ENCODE results near the gene OTOP2. TPM values are rescaled to one million over a fixed set of nuclear protein-coding genes. Genes with fewer than 3 reads are reported as not detected.

OTOP2 gene
- total and polyA plus RNA-seq, 2 of the 4 experiments (the other 2 are of a cell fraction): not detected

- intact Hi-C loops (cut with micrococcal nuclease): no loop called here
- Histone ChIP-seq H2AK5ac (ENCODE audit: low read depth, low read length) (no peak within 1 kb of the TSS), H3K56ac (ENCODE audit: extremely low read depth, insufficient read depth, low read length) (no peak within 1 kb of the TSS), H2BK120ac (ENCODE audit: low read depth, low read length) (no peak within 1 kb of the TSS), H3K27me3 (ENCODE audit: control insufficient read depth, insufficient read depth, low read length) (peaks cover 74% of the 10 kb centered on the region), H3K36me3 (ENCODE audit: control insufficient read depth, insufficient read depth, low read length) (no peaks in the 10 kb centered on the region), H3K4me1 (ENCODE audit: control insufficient read depth, insufficient read depth, low read length) (peaks cover 2% of the 10 kb centered on the region; the same call in 1 of the 2 replicates), H4K20me1 (ENCODE audit: insufficient read depth, low read length) (no peaks in the 10 kb centered on the region), H3K23ac (ENCODE audit: low read depth, low read length) (no peak within 1 kb of the TSS), H3K14ac (replicated peaks; ENCODE audit: low read depth, low read length) (no peak within 1 kb of the TSS), H3K9me3 (ENCODE audit: control insufficient read depth, insufficient read depth, low read length) (no peaks in the 10 kb centered on the region), H3K4me2 (ENCODE audit: low read depth, low read length) (no peak within 1 kb of the TSS), H3K4me3 (ENCODE audit: insufficient read depth, low read depth, low read length) (no peak within 1 kb of the TSS), H4K91ac (ENCODE audit: insufficient read depth, low read depth, low read length) (no peak within 1 kb of the TSS), H2BK5ac (ENCODE audit: low read depth, low read length, poor library complexity, severe bottlenecking) (no peak within 1 kb of the TSS), H4K8ac (ENCODE audit: low read depth in 2 of 2, low read length in 2 of 2) (no peak within 1 kb of the TSS), H3K79me1 (ENCODE audit: low read depth in 1 of 2, low read length in 2 of 2) (no peaks in the 10 kb centered on the region), H2BK20ac (ENCODE audit: low read depth, low read length) (no peak within 1 kb of the TSS), H3K9me1 (ENCODE audit: insufficient read depth, low read length) (no peaks in the 10 kb centered on the region), H3K9ac (ENCODE audit: low read depth, low read length) (no peak within 1 kb of the TSS), H3K18ac (ENCODE audit: low read depth, low read length) (no peak within 1 kb of the TSS), H4K5ac (ENCODE audit: low read depth, low read length) (no peak within 1 kb of the TSS), H2AK9ac (replicated peaks; ENCODE audit: low read depth, low read length, poor library complexity) (no peak within 1 kb of the TSS), H3K4ac (ENCODE audit: low read depth, low read length) (no peak within 1 kb of the TSS), H2AFZ (replicated peaks; ENCODE audit: low read length, poor library complexity) (no peak within 1 kb of the TSS), H3K27ac (ENCODE audit: insufficient read depth, low read length) (no peak within 1 kb of the TSS), H2BK15ac (ENCODE audit: low read depth, low read length) (no peak within 1 kb of the TSS)
- in situ Hi-C loops (cut with MboI; ENCODE audit: low sequenced_read_pairs): no loop called here
- TF ChIP-seq RAD21 (IDR thresholded peaks at IDR 0.05; ENCODE audit: low read length) (no peak), MAFK (IDR thresholded peaks at IDR 0.05; ENCODE audit: low read depth, low read length) (no peak), BHLHE40 (IDR thresholded peaks at IDR 0.05; ENCODE audit: low read depth, low read length) (no peak), MAZ (IDR thresholded peaks at IDR 0.05; ENCODE audit: borderline replicate concordance, low read depth, low read length) (no peak), ELK1 (IDR thresholded peaks at IDR 0.05; ENCODE audit: borderline replicate concordance, low read depth, low read length) (no peak), POLR2A (IDR thresholded peaks at IDR 0.05; ENCODE audit: low read depth, low read length) (no peak), FOS (IDR thresholded peaks at IDR 0.05; ENCODE audit: low read depth, low read length) (no peak), CTCF (conservative IDR thresholded peaks at IDR 0.05; ENCODE audit: low read depth, low read length) (no peak), CEBPB (IDR thresholded peaks at IDR 0.05; ENCODE audit: low read depth, low read length) (no peak), USF2 (IDR thresholded peaks at IDR 0.05; ENCODE audit: low read depth, low read length) (no peak), MXI1 (IDR thresholded peaks at IDR 0.05; ENCODE audit: borderline replicate concordance, low read depth, low read length) (no peak)
- dilution Hi-C loops (cut with HindIII; ENCODE audit: low sequenced_read_pairs, unreplicated experiment): no loop called here
- DNase-seq (no peak), ATAC-seq (ENCODE audit: low read depth) (no peak)
- BruUV-seq (replicated peaks): no TSS peak
- POLR2A ChIA-PET (ENCODE audit: unreplicated experiment): no interaction called here
- WGBS, 2 experiments (ENCODE audit: extremely low coverage in 2 of 2, insufficient read length in 1 of 2): 2% methylated on average over 34 of the region's 78 CpGs; no CpG with 5 or more reads in 1 of the 2 experiments
- CTCF ChIA-PET: no interaction called here
Observed at GRCh38 chr17:74935585-74936469, 11.8 kb downstream of the OTOP2 start, which contains the start of gene OTOP3. TSS of gene OTOP3 (plus strand) at chr17:74935898. CDS start at chr17:74935922, 24 bp downstream.

Measured in IMR-90 (cell line).